ENCODE results near the gene SNRPD2. TPM values are rescaled to one million over a fixed set of nuclear protein-coding genes. Genes with fewer than 3 reads are reported as not detected.

SNRPD2 gene
- total and polyA plus RNA-seq, 2 donors (not counting 1 experiment from before 2014, with no cell fraction given): 362 to 440 TPM

DNA sequence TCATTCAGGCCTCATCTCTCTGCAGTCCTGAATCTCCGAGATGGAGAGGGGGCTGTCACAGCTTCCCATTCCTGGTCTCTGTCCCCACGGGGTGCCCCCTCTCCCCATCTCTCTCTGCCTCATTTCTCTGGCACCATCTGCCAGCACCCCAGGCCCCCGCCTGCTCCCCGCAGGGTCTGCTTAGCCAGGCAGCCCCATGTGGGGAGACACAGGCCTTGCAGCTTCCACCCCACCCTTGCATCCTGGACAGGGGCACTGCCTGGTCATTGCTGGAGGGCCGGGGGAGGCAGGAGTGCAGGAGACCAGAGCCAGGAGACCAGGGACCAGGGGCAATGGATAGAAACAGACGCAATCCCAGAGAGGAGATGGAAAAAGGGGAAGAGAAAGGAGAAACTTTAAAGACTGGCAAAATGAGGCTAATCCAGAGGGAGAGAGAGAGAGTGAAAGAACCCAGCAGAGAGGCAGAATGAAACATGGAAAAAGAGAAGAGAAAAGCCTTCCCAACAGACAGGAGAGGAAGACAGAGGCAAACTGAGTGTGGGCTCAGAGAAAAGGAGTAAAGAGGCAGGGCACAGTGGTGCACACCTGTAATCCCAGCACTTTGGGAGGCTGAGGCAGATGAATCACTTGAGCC, 32.5 kb downstream of the SNRPD2 start:
- H3K27ac ChIP-seq (ENCODE audit: insufficient read depth, low read length): no peak overlapping the region
- H3K4me3 ChIP-seq (replicated peaks in 1 of 4; ENCODE audit: control extremely low read depth in 1 of 4, insufficient read depth in 1 of 4, low read depth in 3 of 4, low read length in 4 of 4): no peak overlapping the region
- H3K27me3 ChIP-seq (ENCODE audit: control insufficient read depth, insufficient read depth, low read length): no peaks in the 10 kb centered on the region
- no peaks in the 10 kb centered on the region for H3K36me3 ChIP-seq (ENCODE audit: control insufficient read depth, insufficient read depth, low read length)
- no peak overlapping the region for H3K9ac ChIP-seq (ENCODE audit: insufficient read depth, low read length)
- H3K4me2 ChIP-seq (ENCODE audit: extremely low read depth, insufficient read depth, low read length): no peak overlapping the region
- no peak overlapping the region for H2AFZ ChIP-seq (ENCODE audit: low read length)
- no peaks in the 10 kb centered on the region for H3K4me1 ChIP-seq (ENCODE audit: control insufficient read depth, extremely low read depth, insufficient read depth, low read length)
- H3K9me3 ChIP-seq (ENCODE audit: control insufficient read depth, insufficient read depth, low read depth, low read length): no peaks in the 10 kb centered on the region
- TF ChIP-seq EZH2 (IDR thresholded peaks at IDR 0.05; ENCODE audit: low read length, missing control alignments): no peak
- TF ChIP-seq, protein P1, sequence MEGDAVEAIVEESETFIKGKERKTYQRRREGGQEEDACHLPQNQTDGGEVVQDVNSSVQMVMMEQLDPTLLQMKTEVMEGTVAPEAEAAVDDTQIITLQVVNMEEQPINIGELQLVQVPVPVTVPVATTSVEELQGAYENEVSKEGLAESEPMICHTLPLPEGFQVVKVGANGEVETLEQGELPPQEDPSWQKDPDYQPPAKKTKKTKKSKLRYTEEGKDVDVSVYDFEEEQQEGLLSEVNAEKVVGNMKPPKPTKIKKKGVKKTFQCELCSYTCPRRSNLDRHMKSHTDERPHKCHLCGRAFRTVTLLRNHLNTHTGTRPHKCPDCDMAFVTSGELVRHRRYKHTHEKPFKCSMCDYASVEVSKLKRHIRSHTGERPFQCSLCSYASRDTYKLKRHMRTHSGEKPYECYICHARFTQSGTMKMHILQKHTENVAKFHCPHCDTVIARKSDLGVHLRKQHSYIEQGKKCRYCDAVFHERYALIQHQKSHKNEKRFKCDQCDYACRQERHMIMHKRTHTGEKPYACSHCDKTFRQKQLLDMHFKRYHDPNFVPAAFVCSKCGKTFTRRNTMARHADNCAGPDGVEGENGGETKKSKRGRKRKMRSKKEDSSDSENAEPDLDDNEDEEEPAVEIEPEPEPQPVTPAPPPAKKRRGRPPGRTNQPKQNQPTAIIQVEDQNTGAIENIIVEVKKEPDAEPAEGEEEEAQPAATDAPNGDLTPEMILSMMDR (conservative IDR thresholded peaks at IDR 0.05 in 1 of 2, IDR thresholded peaks at IDR 0.05 in 1 of 2; ENCODE audit: low read depth in 1 of 2, low read length in 2 of 2): no peak
- H3K79me2 ChIP-seq (ENCODE audit: control insufficient read depth, insufficient read depth, low read length): no peaks in the 10 kb centered on the region
- H4K20me1 ChIP-seq (ENCODE audit: control insufficient read depth, extremely low read depth, insufficient read depth, low read length): no peaks in the 10 kb centered on the region
- no peak for DNase-seq (ENCODE audit: low read depth in 2 of 2)

DNA sequence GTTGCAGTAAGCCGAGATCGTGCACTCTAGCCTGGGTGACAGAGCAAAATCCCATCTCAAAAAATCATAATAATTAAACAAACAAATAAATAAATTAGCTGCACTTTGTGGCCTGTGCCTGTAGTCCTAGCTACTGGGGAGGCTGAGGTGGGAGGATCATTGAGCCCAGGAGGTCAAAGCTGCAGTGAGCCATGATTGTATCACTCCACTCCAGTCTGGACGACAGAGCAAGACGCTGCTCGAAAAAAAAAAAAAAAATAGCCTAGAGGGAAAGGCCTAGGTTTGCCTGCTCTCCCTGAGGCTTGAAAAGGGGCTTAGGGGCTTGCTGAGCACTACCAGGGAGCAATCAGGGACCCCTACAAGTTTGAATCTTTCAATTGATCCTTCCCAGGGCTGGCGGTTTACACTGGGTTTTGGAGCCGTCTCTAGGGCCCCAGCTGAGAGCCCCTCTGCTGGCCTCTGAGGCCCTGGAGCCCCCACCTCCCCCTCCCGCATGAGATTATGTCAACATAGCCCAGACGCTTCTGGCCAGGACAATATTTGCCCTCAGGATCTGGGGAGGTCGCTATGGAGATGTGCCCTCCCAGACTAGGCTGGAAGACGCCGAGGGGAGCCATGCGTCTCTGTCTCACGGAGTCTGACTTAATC, 34.1 kb downstream of the SNRPD2 start:
- TF ChIP-seq EZH2 (IDR thresholded peaks at IDR 0.05; ENCODE audit: low read length, missing control alignments): no peak
- TF ChIP-seq, protein P1 (conservative IDR thresholded peaks at IDR 0.05 in 1 of 2, IDR thresholded peaks at IDR 0.05 in 1 of 2; ENCODE audit: low read depth in 1 of 2, low read length in 2 of 2): no peak
- Histone ChIP-seq H3K4me2 (ENCODE audit: extremely low read depth, insufficient read depth, low read length) (no peak overlapping the region), H3K9me3 (ENCODE audit: control insufficient read depth, insufficient read depth, low read depth, low read length) (no peaks in the 10 kb centered on the region), H3K4me1 (ENCODE audit: control insufficient read depth, extremely low read depth, insufficient read depth, low read length) (no peaks in the 10 kb centered on the region), H3K27ac (ENCODE audit: insufficient read depth, low read length) (no peak overlapping the region), H3K9ac (ENCODE audit: insufficient read depth, low read length) (no peak overlapping the region), H3K27me3 (ENCODE audit: control insufficient read depth, insufficient read depth, low read length) (no peaks in the 10 kb centered on the region), H3K79me2 (ENCODE audit: control insufficient read depth, insufficient read depth, low read length) (no peaks in the 10 kb centered on the region), H3K36me3 (ENCODE audit: control insufficient read depth, insufficient read depth, low read length) (no peaks in the 10 kb centered on the region), H3K4me3 (replicated peaks in 1 of 4; ENCODE audit: control extremely low read depth in 1 of 4, insufficient read depth in 1 of 4, low read depth in 3 of 4, low read length in 4 of 4) (no peak overlapping the region), H4K20me1 (ENCODE audit: control insufficient read depth, extremely low read depth, insufficient read depth, low read length) (no peaks in the 10 kb centered on the region), H2AFZ (ENCODE audit: low read length) (no peak overlapping the region)
- no peak for DNase-seq (ENCODE audit: low read depth in 2 of 2)

DNA sequence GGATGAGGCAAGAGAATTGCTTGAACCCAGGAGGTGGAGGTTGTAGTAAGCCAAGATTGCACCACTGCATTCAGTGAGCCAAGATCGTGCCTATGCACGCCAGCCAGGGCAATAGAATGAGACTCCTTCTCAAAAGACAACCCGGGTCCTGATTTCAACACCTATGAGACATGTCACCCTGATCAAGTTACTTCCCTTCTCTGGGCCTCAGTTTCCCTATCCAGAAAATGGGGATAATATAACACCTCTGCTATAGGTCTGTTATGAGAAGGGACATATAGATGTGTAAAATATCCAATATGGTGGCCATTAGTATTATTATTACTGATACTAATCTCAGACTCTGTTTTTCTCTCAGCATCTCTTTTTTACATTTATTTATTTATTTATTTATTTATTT, 36.7 kb downstream of the SNRPD2 start:
- Histone ChIP-seq H3K27ac (ENCODE audit: insufficient read depth, low read length) (no peak overlapping the region), H3K9me3 (ENCODE audit: control insufficient read depth, insufficient read depth, low read depth, low read length) (no peaks in the 10 kb centered on the region), H3K4me1 (ENCODE audit: control insufficient read depth, extremely low read depth, insufficient read depth, low read length) (no peaks in the 10 kb centered on the region), H3K79me2 (ENCODE audit: control insufficient read depth, insufficient read depth, low read length) (no peaks in the 10 kb centered on the region), H2AFZ (ENCODE audit: low read length) (no peak overlapping the region), H4K20me1 (ENCODE audit: control insufficient read depth, extremely low read depth, insufficient read depth, low read length) (no peaks in the 10 kb centered on the region), H3K4me2 (ENCODE audit: extremely low read depth, insufficient read depth, low read length) (no peak overlapping the region), H3K4me3 (replicated peaks in 1 of 4; ENCODE audit: control extremely low read depth in 1 of 4, insufficient read depth in 1 of 4, low read depth in 3 of 4, low read length in 4 of 4) (no peak overlapping the region), H3K27me3 (ENCODE audit: control insufficient read depth, insufficient read depth, low read length) (no peaks in the 10 kb centered on the region), H3K9ac (ENCODE audit: insufficient read depth, low read length) (no peak overlapping the region), H3K36me3 (ENCODE audit: control insufficient read depth, insufficient read depth, low read length) (no peaks in the 10 kb centered on the region)
- TF ChIP-seq EZH2 (IDR thresholded peaks at IDR 0.05; ENCODE audit: low read length, missing control alignments): no peak
- TF ChIP-seq, protein P1 (conservative IDR thresholded peaks at IDR 0.05 in 1 of 2, IDR thresholded peaks at IDR 0.05 in 1 of 2; ENCODE audit: low read depth in 1 of 2, low read length in 2 of 2): no peak
- no peak for DNase-seq (ENCODE audit: low read depth in 2 of 2)

Data from fibroblast of lung (primary cell).